Cardiac fibroblast (primary cell): Measurements from ENCODE around the gene ITGA11.
A peak's percentile ranks its signal among the peaks of the same experiment; 100 is the strongest.

ENCODE experiments used
- DNase-seq, 2 donors: peaks; one replicate each; pipeline versions ENCODE4 v3.0.0 to v3.0.0-alpha.2; 2010; ENCODE audit warnings: low read depth in 2 of 2
- H3K4me3 ChIP-seq, 2 donors: replicated peaks in 1 of 2; 1 replicate in 1 of 2; 2 replicates in 1 of 2; pipeline ENCODE4 v1.5.1; 2011; ENCODE audit warnings: low read depth in 2 of 2, low read length in 2 of 2, mild to moderate bottlenecking in 2 of 2, moderate library complexity in 1 of 2
- CTCF ChIP-seq: IDR thresholded peaks from one replicate; pipeline ENCODE4 v1.5.1; 2011; ENCODE audit warnings: low read depth, mild to moderate bottlenecking, low read length, inconsistent platforms

The ITGA11 gene

GRCh38 chr15:68258692-68259091 is 173.3 kb downstream of the ITGA11 start:
- peak in 1 of 2 donors; percentile 56 for DNase-seq
- no peak overlapping the region for H3K4me3 ChIP-seq
- TF ChIP-seq CTCF, result no peak

- DNase-seq, result peak; percentile 96 to 98
- no peak for TF ChIP-seq CTCF
- peak overlapping the region; percentile 50 to 57 for H3K4me3 ChIP-seq
These were observed 175.1 kb downstream of the ITGA11 start for GRCh38 chr15:68256675-68257450.

GRCh38 chr15:68252925-68253534 is 178.9 kb downstream of the ITGA11 start:
- peak; percentile 89 for DNase-seq
- H3K4me3 ChIP-seq, result no peak overlapping the region
- TF ChIP-seq CTCF, result peak; percentile 79

- H3K4me3 ChIP-seq, result no peak overlapping the region
- no peak for DNase-seq
- no peak for TF ChIP-seq CTCF
These were observed 182.8 kb downstream of the ITGA11 start for GRCh38 chr15:68249058-68249713.
